DND-41 (cell line): ENCODE data around the gene EXOC3L4.

ENCODE experiments used
- ATAC-seq: fragments of 200-7000 bp; cut with Tn5 transposase; 3 replicates; pipeline ENCODE4 v1.9.1; 2021; ENCODE audit warnings: low read depth; ENCODE audit not compliant: insufficient read depth
- DNase-seq: peaks from one replicate; pipeline ENCODE4 v3.0.0-alpha.2; 2020
- H2AFZ ChIP-seq: 2 replicates; pipeline ENCODE4 v1.6.0; 2012; ENCODE audit warnings: low read depth, low read length
- H3K27ac ChIP-seq: 2 replicates; pipeline ENCODE4 v1.5.1; 2012; ENCODE audit warnings: low read length, inconsistent platforms
- H3K27me3 ChIP-seq: fragments of 200-600 bp; sonication (generic); 2 replicates; pipeline ENCODE4 v1.6.0; 2012; ENCODE audit warnings: low read length, mild to moderate bottlenecking, inconsistent platforms; ENCODE audit not compliant: insufficient read depth, poor library complexity
- H3K36me3 ChIP-seq: 2 replicates; pipeline ENCODE4 v1.5.1; 2012; ENCODE audit warnings: low read length, inconsistent platforms; ENCODE audit not compliant: insufficient read depth
- H3K4me1 ChIP-seq: 2 replicates; pipeline ENCODE4 v1.5.1; 2012; ENCODE audit warnings: mild to moderate bottlenecking, low read length; ENCODE audit not compliant: insufficient read depth
- H3K4me2 ChIP-seq: 2 replicates; pipeline ENCODE4 v1.6.0; 2012; ENCODE audit warnings: mild to moderate bottlenecking, moderate library complexity, low read length, inconsistent platforms; ENCODE audit not compliant: insufficient read depth
- H3K4me3 ChIP-seq, 2 experiments: fragments of 200-600 bp in 1 of 2; shearing (Covaris generic) in 1 of 2; 2 replicates each; pipeline ENCODE4 v1.5.1; 2012 to 2016; ENCODE audit warnings: inconsistent platforms in 2 of 2, low read length in 2 of 2, mild to moderate bottlenecking in 2 of 2, low read depth in 1 of 2, moderate library complexity in 1 of 2
- H3K79me2 ChIP-seq: 2 replicates; pipeline ENCODE4 v1.6.0; 2012; ENCODE audit warnings: low read length, inconsistent platforms; ENCODE audit not compliant: insufficient read depth
- H3K9ac ChIP-seq: 2 replicates; pipeline ENCODE4 v1.6.0; 2012; ENCODE audit warnings: low read depth, mild to moderate bottlenecking, inconsistent platforms, low read length, moderate library complexity
- H3K9me3 ChIP-seq: 2 replicates; pipeline ENCODE4 v1.5.1; 2012; ENCODE audit warnings: low read length, moderate library complexity, mild to moderate bottlenecking, inconsistent platforms; ENCODE audit not compliant: insufficient read depth, severe bottlenecking
- H4K20me1 ChIP-seq: 2 replicates; pipeline ENCODE4 v1.6.0; 2012; ENCODE audit warnings: low read length; ENCODE audit not compliant: insufficient read depth
- EZH2 ChIP-seq: IDR thresholded peaks from 3 replicates; pipeline ENCODE4 v1.6.1; 2012; ENCODE audit warnings: borderline replicate concordance, low read depth, mild to moderate bottlenecking, moderate library complexity, low read length, inconsistent platforms; ENCODE audit not compliant: severe bottlenecking
- TF ChIP-seq, protein P1 (sequence below): IDR thresholded peaks from 2 replicates; pipeline ENCODE4 v1.5.1; 2012; ENCODE audit warnings: borderline replicate concordance, low read length, moderate library complexity, mild to moderate bottlenecking; ENCODE audit not compliant: poor library complexity, severe bottlenecking; ENCODE audit errors: extremely low read depth

Gene EXOC3L4

DNA sequence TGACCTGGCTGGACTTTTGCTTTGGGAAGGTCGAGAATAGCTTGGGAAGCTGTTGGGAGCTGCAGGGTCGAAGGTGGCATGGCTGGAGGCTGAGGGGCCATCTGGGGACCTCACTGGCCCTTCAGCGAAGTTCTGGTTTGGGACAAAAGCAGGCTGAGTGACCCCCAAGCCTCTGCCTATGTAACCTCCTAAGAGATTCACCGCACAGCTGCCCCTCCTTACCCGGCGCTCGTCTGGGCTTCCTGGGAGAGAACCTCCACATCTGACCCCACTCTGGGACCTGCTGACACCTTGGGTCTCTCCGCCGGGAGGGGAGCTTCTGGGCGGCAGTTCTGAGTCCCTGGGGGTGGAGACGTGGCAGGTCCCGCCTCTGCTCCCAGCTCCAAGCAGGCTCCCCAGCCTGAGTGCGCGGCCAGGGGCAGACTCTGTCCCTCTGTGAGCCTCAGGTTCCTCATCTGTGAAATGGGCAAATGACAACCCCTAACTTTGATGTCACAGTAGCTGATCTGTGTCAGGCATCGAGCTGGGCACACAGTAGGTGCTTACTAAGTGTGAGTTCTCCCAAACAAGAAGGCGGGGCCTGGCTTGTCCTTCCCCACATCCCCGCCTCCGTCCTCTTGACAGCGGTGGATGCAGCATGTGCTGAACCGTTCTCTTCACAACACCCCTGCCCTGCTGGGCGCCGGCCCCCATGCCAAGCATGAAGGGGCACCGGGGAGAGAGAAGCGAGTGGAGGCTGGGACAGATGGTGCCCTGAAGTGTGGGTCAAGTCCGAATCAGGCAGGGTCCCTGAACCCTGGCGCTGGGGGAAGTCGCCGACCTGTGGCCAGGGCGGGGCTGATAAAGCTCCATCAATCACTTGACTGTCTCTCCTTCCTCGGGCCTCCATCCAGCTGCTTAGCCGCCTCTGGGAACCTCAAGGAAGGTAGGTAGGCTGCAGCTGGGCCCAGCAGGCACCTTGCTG is 3.8 kb downstream of the EXOC3L4 start:
- no peak overlapping the region for H2AFZ ChIP-seq
- H3K27ac ChIP-seq: no peak overlapping the region
- H3K4me1 ChIP-seq: no peaks in the 10 kb centered on the region
- H3K4me3 ChIP-seq: no peak overlapping the region
- DNase-seq (no peak), ATAC-seq (no peak)
- H3K9ac ChIP-seq: no peak overlapping the region
- H4K20me1 ChIP-seq: no peaks in the 10 kb centered on the region
- TF ChIP-seq, protein P1, sequence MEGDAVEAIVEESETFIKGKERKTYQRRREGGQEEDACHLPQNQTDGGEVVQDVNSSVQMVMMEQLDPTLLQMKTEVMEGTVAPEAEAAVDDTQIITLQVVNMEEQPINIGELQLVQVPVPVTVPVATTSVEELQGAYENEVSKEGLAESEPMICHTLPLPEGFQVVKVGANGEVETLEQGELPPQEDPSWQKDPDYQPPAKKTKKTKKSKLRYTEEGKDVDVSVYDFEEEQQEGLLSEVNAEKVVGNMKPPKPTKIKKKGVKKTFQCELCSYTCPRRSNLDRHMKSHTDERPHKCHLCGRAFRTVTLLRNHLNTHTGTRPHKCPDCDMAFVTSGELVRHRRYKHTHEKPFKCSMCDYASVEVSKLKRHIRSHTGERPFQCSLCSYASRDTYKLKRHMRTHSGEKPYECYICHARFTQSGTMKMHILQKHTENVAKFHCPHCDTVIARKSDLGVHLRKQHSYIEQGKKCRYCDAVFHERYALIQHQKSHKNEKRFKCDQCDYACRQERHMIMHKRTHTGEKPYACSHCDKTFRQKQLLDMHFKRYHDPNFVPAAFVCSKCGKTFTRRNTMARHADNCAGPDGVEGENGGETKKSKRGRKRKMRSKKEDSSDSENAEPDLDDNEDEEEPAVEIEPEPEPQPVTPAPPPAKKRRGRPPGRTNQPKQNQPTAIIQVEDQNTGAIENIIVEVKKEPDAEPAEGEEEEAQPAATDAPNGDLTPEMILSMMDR: no peak
- TF ChIP-seq EZH2: no peak
- no peaks in the 10 kb centered on the region for H3K79me2 ChIP-seq
- no peak overlapping the region for H3K4me2 ChIP-seq
- no peaks in the 10 kb centered on the region for H3K27me3 ChIP-seq
- no peaks in the 10 kb centered on the region for H3K36me3 ChIP-seq
- no peaks in the 10 kb centered on the region for H3K9me3 ChIP-seq

DNA sequence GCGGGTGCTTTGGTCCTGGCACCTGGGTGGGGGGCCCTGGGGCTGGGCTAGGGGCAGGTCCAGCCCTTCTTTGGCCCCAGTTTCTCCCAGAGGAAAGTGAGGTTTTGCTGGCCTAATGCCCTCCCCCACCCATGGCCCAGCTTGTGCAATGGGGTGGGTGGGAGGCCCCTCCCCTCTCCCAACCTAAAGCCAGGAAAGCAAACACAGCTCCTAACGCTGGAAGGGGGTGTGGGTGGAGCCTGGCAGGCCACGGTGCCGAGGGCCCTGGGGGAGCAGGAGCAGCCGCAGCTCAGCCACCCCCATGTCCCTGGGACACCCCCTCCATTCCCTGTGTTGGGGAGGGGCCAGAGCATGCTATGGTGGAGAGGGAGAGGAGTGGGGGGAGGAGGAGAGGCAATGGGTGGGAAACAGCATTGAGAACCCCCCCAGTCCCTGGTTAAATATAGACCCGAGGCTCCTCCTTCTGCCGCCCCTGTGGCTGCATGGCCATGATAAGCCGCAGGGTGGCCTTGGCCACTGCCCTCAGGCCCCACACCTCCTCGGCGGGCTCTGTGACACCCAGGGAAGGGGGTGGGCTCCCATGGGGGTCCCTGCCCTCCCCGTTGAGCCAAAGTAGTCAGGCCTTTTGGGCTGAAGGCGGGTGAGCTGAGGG is 4.7 kb downstream of the EXOC3L4 start:
- H3K4me2 ChIP-seq: no peak overlapping the region
- no peaks in the 10 kb centered on the region for H4K20me1 ChIP-seq
- ATAC-seq: no peak
- H3K27me3 ChIP-seq: no peaks in the 10 kb centered on the region
- H2AFZ ChIP-seq: no peak overlapping the region
- H3K9ac ChIP-seq: no peak overlapping the region
- no peak overlapping the region for H3K4me3 ChIP-seq
- no peak for TF ChIP-seq EZH2
- TF ChIP-seq, protein P1: no peak
- DNase-seq: no peak
- H3K9me3 ChIP-seq: no peaks in the 10 kb centered on the region
- H3K36me3 ChIP-seq: no peaks in the 10 kb centered on the region
- no peak overlapping the region for H3K27ac ChIP-seq
- H3K4me1 ChIP-seq: no peaks in the 10 kb centered on the region
- H3K79me2 ChIP-seq: no peaks in the 10 kb centered on the region

DNA sequence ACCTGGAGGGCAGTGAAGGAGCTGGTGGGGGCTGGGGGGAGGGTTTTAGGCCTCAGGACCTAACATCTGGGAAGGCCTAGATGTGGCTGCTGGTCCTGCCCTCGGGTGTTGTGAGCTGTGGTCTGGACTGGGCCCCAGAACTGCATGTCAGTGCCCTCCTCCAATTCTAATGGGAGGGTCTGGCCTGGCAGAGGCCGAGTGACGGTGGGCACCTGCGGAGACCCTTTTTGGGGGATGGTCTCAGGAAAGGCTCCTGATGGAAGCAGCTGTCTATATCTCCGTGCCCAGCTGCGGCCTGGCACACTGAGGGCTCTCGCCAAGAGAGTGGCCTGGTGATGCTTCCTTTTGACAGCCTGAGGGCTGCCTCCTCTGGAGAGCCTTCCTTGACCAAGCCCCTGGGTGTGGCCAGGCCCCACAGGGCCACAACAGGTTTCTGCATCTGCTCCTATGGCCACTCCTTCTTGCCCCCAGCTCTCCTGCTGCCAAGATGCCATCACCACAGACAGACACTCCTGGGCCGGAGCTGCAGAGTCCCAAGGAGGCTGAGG is 5.3 kb downstream of the EXOC3L4 start:
- ATAC-seq (no peak), DNase-seq (no peak)
- no peak overlapping the region for H3K4me2 ChIP-seq
- no peaks in the 10 kb centered on the region for H3K9me3 ChIP-seq
- H3K79me2 ChIP-seq: no peaks in the 10 kb centered on the region
- no peaks in the 10 kb centered on the region for H3K27me3 ChIP-seq
- H3K27ac ChIP-seq: no peak overlapping the region
- no peak overlapping the region for H2AFZ ChIP-seq
- H3K4me1 ChIP-seq: no peaks in the 10 kb centered on the region
- TF ChIP-seq, protein P1: no peak
- TF ChIP-seq EZH2: no peak
- H3K36me3 ChIP-seq: no peaks in the 10 kb centered on the region
- H3K4me3 ChIP-seq: no peak overlapping the region
- H4K20me1 ChIP-seq: no peaks in the 10 kb centered on the region
- H3K9ac ChIP-seq: no peak overlapping the region
